ENCODE data around the gene NKTR. TPM values are rescaled to one million over a fixed set of nuclear protein-coding genes. Genes with fewer than 3 reads are reported as not detected.
A peak's percentile ranks its signal among the peaks of the same experiment; 100 is the strongest.

NKTR gene
- polyA plus RNA-seq, 1 of the 3 experiments (the other 2 are of a cell fraction): 19.2 TPM

DNA sequence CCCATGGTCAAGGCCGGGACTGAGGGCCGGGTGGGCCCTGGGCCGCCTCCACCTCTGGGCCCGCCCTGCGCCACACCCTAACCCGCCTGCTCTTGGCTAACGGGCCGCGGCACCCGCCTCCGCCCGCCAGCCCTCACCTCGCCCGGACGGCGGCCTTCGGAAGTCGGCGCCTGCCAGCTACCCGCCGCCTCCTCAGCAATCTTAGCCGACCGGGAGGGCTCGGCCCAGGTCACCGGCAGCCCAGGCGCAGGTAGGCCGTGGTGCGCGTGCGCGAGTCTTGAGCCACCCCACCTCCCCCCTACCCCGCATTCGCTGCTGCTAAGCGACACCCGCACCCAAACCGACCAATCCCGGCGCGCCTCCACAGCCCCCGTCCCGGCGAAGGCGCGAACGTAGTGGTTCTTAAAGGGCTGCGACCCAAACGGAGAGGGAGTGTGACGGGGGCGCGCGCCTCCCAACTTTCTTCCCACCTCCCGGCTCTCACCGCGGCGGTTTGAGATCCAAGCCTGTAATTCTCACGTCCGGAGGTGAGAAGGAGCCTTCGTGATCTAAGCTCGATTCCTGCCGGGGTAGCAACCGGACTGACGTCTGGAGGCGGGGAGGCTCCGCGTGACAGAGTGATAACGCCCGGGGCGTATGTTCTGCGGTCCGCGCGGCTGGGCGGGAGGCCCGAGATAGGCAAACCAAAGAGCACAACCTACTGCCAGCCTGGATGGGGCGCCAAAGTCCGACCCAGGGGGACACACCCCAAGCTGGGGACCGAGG lies 18.6 kb upstream of the NKTR start, which contains the start of gene SEC22C:
Gene SEC22C, minus strand, starts transcription at position 259 of the 765 bp plus-strand sequence. CDS start 12,921 bp downstream, outside the sequence.
- WGBS (ENCODE audit: low lambda C conversion rate): 1% methylated on average over 48 of the region's 77 CpGs
- TF ChIP-seq GABPA (IDR thresholded peaks at IDR 0.05; ENCODE audit: low read depth): no peak
- TF ChIP-seq, protein P1, sequence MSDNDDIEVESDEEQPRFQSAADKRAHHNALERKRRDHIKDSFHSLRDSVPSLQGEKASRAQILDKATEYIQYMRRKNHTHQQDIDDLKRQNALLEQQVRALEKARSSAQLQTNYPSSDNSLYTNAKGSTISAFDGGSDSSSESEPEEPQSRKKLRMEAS (IDR thresholded peaks at IDR 0.05; ENCODE audit: low read depth): peak; percentile 75
- no peak for TF ChIP-seq FOXJ3 (CRISPR knock-in tag; IDR thresholded peaks at IDR 0.05)
- no peak for TF ChIP-seq EP300 (IDR thresholded peaks at IDR 0.05; ENCODE audit: borderline replicate concordance in 1 of 2, low read depth in 1 of 2, low read length in 1 of 2)
- TF ChIP-seq TAF1 (IDR thresholded peaks at IDR 0.05; ENCODE audit: borderline replicate concordance, low read depth, low read length): peak; percentile 36; the same call in 1 of the 2 replicates
- no peak for TF ChIP-seq RFX5 (IDR thresholded peaks at IDR 0.05; ENCODE audit: low read length)
- no peak for TF ChIP-seq NFIC (IDR thresholded peaks at IDR 0.05; ENCODE audit: borderline replicate concordance)
- TF ChIP-seq, protein P2, sequence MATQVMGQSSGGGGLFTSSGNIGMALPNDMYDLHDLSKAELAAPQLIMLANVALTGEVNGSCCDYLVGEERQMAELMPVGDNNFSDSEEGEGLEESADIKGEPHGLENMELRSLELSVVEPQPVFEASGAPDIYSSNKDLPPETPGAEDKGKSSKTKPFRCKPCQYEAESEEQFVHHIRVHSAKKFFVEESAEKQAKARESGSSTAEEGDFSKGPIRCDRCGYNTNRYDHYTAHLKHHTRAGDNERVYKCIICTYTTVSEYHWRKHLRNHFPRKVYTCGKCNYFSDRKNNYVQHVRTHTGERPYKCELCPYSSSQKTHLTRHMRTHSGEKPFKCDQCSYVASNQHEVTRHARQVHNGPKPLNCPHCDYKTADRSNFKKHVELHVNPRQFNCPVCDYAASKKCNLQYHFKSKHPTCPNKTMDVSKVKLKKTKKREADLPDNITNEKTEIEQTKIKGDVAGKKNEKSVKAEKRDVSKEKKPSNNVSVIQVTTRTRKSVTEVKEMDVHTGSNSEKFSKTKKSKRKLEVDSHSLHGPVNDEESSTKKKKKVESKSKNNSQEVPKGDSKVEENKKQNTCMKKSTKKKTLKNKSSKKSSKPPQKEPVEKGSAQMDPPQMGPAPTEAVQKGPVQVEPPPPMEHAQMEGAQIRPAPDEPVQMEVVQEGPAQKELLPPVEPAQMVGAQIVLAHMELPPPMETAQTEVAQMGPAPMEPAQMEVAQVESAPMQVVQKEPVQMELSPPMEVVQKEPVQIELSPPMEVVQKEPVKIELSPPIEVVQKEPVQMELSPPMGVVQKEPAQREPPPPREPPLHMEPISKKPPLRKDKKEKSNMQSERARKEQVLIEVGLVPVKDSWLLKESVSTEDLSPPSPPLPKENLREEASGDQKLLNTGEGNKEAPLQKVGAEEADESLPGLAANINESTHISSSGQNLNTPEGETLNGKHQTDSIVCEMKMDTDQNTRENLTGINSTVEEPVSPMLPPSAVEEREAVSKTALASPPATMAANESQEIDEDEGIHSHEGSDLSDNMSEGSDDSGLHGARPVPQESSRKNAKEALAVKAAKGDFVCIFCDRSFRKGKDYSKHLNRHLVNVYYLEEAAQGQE (IDR thresholded peaks at IDR 0.05; ENCODE audit: low read depth, low read length): no peak
- TF ChIP-seq, protein P3, sequence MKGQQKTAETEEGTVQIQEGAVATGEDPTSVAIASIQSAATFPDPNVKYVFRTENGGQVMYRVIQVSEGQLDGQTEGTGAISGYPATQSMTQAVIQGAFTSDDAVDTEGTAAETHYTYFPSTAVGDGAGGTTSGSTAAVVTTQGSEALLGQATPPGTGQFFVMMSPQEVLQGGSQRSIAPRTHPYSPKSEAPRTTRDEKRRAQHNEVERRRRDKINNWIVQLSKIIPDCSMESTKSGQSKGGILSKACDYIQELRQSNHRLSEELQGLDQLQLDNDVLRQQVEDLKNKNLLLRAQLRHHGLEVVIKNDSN (IDR thresholded peaks at IDR 0.05; ENCODE audit: borderline replicate concordance, low read depth): 0 out of 2 replicates have a peak, but pooled peaks have one; percentile 17
- TF ChIP-seq SIN3A (IDR thresholded peaks at IDR 0.05; ENCODE audit: borderline replicate concordance, low read depth, low read length): peak; percentile 25; the same call in 1 of the 2 replicates
- TF ChIP-seq MXI1 (IDR thresholded peaks at IDR 0.05; ENCODE audit: low read depth, low read length): peak; percentile 91
- TF ChIP-seq RXRA (IDR thresholded peaks at IDR 0.05; ENCODE audit: borderline replicate concordance, low read depth): no peak; the same call in 1 of the 2 replicates
- peak; percentile 52 for TF ChIP-seq CHD2 (IDR thresholded peaks at IDR 0.05; ENCODE audit: low read length, partially characterized antibody)
- peak; percentile 93 for TF ChIP-seq NRF1 (IDR thresholded peaks at IDR 0.05; ENCODE audit: low read depth, low read length)
- peak; percentile 22 for TF ChIP-seq SMC3 (IDR thresholded peaks at IDR 0.05; ENCODE audit: low read depth, low read length)
- TF ChIP-seq POLR2AphosphoS5 (IDR thresholded peaks at IDR 0.05; ENCODE audit: low read depth, low read length): peak; percentile 41; the same call in 1 of the 2 replicates
- no peak for TF ChIP-seq RCOR1 (IDR thresholded peaks at IDR 0.05; ENCODE audit: low read length)
- no peak for TF ChIP-seq MEF2A (IDR thresholded peaks at IDR 0.05; ENCODE audit: borderline replicate concordance, low read depth)
- peak; percentile 69 for TF ChIP-seq RAD21 (IDR thresholded peaks at IDR 0.05; ENCODE audit: low read length)
- TF ChIP-seq TEAD4 (IDR thresholded peaks at IDR 0.05; ENCODE audit: borderline replicate concordance, insufficient read depth): no peak
- no peak for TF ChIP-seq FOSL2 (IDR thresholded peaks at IDR 0.05; ENCODE audit: borderline replicate concordance, low read depth)

More for the DNA sequence above, 18.6 kb upstream of the NKTR start, which contains the start of gene SEC22C:
- peaks cover 3% of the 10 kb centered on the region for H3F3A ChIP-seq (replicated peaks; ENCODE audit: insufficient read depth)
- peak within 1 kb of the TSS; percentile 64 to 82 for H3K27ac ChIP-seq (ENCODE audit: low read depth in 2 of 2, low read length in 1 of 2)
- peaks cover 0 to 20% of the 10 kb centered on the region in 2 experiments for H3K36me3 ChIP-seq (replicated peaks in 1 of 2; ENCODE audit: control insufficient read depth in 1 of 2, insufficient read depth in 2 of 2, low read length in 1 of 2)
- peak within 1 kb of the TSS; percentile 96 for H2AFZ ChIP-seq (ENCODE audit: low read depth)
- H3K9ac ChIP-seq: peak within 1 kb of the TSS; percentile 87
- peaks cover 49% of the 10 kb centered on the region for H3K79me2 ChIP-seq (ENCODE audit: insufficient read depth)
- H3K4me2 ChIP-seq: peak within 1 kb of the TSS; percentile 93
- no peaks in the 10 kb centered on the region for H3K9me2 ChIP-seq
- no peaks in the 10 kb centered on the region for H4K20me1 ChIP-seq (ENCODE audit: insufficient read depth)
- ChIA-PET POLR2A (interaction anchor here (0.8 to 1.3 kb wide), 2 partner anchors 18 to 83 kb away, joined by 3 to 5 read pairs; partner anchors contain the start of gene NKTR), CTCF (interaction anchor here (0.6 to 3.2 kb wide), 13 partner anchors 10 to 586 kb away, joined by 3 to 16 read pairs (median 5); partner anchors contain the start of gene ZBTB47)
- DNase-seq: peak; percentile 99
- H3K9me3 ChIP-seq: no peaks in the 10 kb centered on the region
- H3K4me3 ChIP-seq (ENCODE audit: low read depth in 2 of 2, low read length in 1 of 2): peak within 1 kb of the TSS; percentile 80 to 92
- peaks cover 0 to 7% of the 10 kb centered on the region in 2 experiments; a peak in 2 of 4 replicates for H3K4me1 ChIP-seq (ENCODE audit: control insufficient read depth in 1 of 2, insufficient read depth in 2 of 2, low read depth in 1 of 2, low read length in 1 of 2)
- H3K27me3 ChIP-seq (ENCODE audit: insufficient read depth): no peaks in the 10 kb centered on the region
